Cardiac muscle cell (in vitro differentiated cells and primary cell): ENCODE results near the gene MTF1. TPM values are rescaled to one million over a fixed set of nuclear protein-coding genes. Genes with fewer than 3 reads are reported as not detected.

ENCODE experiments used
- DNase-seq, 2 donors: peaks; one replicate each; pipeline versions ENCODE4 v3.0.0 to v3.0.0-alpha.2; 2010 to 2017; ENCODE audit warnings: low read depth in 1 of 2, low spot score in 1 of 2
- H3K27ac ChIP-seq: fragments of 200-600 bp; sonication (generic); 2 replicates; pipeline ENCODE4 v1.5.1; 2016
- H3K27me3 ChIP-seq: fragments of 200-600 bp; sonication (generic); 2 replicates; pipeline ENCODE4 v1.6.0; 2016; ENCODE audit warnings: control low read depth
- H3K36me3 ChIP-seq: fragments of 200-600 bp; sonication (generic); 2 replicates; pipeline ENCODE4 v1.5.1; 2016; ENCODE audit warnings: control low read depth
- H3K4me1 ChIP-seq: fragments of 200-600 bp; sonication (generic); 2 replicates; pipeline ENCODE4 v1.8.1; 2017; ENCODE audit warnings: low read depth, mild to moderate bottlenecking, mixed run types
- H3K4me3 ChIP-seq: fragments of 200-600 bp; sonication (generic); 2 replicates; pipeline ENCODE4 v1.5.1; 2016; ENCODE audit warnings: mild to moderate bottlenecking
- H3K9me3 ChIP-seq: fragments of 200-600 bp; sonication (generic); 2 replicates; pipeline ENCODE4 v1.5.1; 2017; ENCODE audit warnings: low read depth, mild to moderate bottlenecking, control low read depth
- polyA plus RNA-seq: library from polyadenylated mRNA; unstranded; fragments of >200 nt; fragmentation: Nextera tagmentation; extraction: Ambion mirVana; gene quantifications from 2 replicates; pipeline ENCODE4 v1.2.1, GENCODE V29; 2016
- total RNA-seq: library from RNA; depleted of rRNA; stranded (reverse); fragments of >200 nt; gene quantifications from 2 replicates; pipeline ENCODE4 v1.2.3, GENCODE V29; 2016
- TF ChIP-seq, protein P1 (sequence below): IDR thresholded peaks from 2 replicates; pipeline ENCODE4 v1.5.1; 2012; ENCODE audit warnings: low read depth, mild to moderate bottlenecking, low read length

MTF1 gene
- total and polyA plus RNA-seq, 2 experiments from 2014 or later: 1.6 to 5.7 TPM

GRCh38 chr1:37828410-37829074 lies 30.9 kb downstream of the MTF1 start:
- no peak for DNase-seq
- no peak overlapping the region for H3K27ac ChIP-seq
- no peak overlapping the region for H3K4me3 ChIP-seq
- no peaks in the 10 kb centered on the region for H3K9me3 ChIP-seq
- no peaks in the 10 kb centered on the region for H3K27me3 ChIP-seq
- H3K4me1 ChIP-seq: no peaks in the 10 kb centered on the region
- H3K36me3 ChIP-seq: peaks cover 29% of the 10 kb centered on the region
- TF ChIP-seq, protein P1, sequence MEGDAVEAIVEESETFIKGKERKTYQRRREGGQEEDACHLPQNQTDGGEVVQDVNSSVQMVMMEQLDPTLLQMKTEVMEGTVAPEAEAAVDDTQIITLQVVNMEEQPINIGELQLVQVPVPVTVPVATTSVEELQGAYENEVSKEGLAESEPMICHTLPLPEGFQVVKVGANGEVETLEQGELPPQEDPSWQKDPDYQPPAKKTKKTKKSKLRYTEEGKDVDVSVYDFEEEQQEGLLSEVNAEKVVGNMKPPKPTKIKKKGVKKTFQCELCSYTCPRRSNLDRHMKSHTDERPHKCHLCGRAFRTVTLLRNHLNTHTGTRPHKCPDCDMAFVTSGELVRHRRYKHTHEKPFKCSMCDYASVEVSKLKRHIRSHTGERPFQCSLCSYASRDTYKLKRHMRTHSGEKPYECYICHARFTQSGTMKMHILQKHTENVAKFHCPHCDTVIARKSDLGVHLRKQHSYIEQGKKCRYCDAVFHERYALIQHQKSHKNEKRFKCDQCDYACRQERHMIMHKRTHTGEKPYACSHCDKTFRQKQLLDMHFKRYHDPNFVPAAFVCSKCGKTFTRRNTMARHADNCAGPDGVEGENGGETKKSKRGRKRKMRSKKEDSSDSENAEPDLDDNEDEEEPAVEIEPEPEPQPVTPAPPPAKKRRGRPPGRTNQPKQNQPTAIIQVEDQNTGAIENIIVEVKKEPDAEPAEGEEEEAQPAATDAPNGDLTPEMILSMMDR: no peak

DNA sequence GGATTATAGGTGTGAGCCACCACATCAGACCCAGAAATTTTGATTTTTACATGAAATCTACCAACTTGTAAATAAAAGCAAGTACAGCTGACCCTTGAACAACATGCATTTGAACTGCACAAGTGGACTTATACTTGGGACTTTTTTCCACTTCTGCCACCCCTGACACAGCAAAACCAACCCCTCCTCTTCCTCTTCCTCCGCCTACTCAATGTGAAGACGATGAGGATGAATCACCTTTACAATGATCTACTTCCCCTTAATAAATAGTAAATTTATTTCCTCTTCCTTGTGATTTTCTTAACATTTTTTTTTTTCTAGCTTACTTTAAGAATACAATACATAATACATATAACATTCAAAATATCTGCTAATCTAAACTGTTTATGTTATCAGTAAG lies 33.9 kb downstream of the MTF1 start:
- Histone ChIP-seq H3K36me3 (peaks cover 33% of the 10 kb centered on the region), H3K4me3 (no peak overlapping the region), H3K27me3 (no peaks in the 10 kb centered on the region), H3K27ac (no peak overlapping the region), H3K9me3 (no peaks in the 10 kb centered on the region), H3K4me1 (no peaks in the 10 kb centered on the region)
- TF ChIP-seq, protein P1: no peak
- no peak for DNase-seq

DNA sequence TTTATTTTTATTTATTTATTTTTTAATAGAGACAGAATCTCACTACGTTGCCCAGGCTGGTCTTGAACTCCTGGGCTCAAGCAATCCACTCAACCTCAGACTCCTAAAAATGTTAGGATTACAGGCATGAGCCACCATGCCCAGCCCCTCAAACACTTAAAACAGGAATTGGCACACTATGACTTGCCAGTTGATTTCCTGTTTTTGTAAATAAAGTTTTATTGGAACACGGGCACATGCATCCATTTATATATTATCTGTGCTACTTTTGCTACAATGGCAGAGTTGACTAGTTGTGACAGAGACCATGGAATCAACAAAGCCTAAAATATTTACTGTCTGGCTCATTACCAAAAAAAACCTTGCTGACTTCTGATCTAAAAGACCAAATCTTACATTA lies 35.4 kb downstream of the MTF1 start:
- TF ChIP-seq, protein P1: no peak
- Histone ChIP-seq H3K4me1 (no peaks in the 10 kb centered on the region), H3K27ac (no peak overlapping the region), H3K9me3 (no peaks in the 10 kb centered on the region), H3K36me3 (peaks cover 34% of the 10 kb centered on the region), H3K4me3 (no peak overlapping the region), H3K27me3 (no peaks in the 10 kb centered on the region)
- no peak for DNase-seq

DNA sequence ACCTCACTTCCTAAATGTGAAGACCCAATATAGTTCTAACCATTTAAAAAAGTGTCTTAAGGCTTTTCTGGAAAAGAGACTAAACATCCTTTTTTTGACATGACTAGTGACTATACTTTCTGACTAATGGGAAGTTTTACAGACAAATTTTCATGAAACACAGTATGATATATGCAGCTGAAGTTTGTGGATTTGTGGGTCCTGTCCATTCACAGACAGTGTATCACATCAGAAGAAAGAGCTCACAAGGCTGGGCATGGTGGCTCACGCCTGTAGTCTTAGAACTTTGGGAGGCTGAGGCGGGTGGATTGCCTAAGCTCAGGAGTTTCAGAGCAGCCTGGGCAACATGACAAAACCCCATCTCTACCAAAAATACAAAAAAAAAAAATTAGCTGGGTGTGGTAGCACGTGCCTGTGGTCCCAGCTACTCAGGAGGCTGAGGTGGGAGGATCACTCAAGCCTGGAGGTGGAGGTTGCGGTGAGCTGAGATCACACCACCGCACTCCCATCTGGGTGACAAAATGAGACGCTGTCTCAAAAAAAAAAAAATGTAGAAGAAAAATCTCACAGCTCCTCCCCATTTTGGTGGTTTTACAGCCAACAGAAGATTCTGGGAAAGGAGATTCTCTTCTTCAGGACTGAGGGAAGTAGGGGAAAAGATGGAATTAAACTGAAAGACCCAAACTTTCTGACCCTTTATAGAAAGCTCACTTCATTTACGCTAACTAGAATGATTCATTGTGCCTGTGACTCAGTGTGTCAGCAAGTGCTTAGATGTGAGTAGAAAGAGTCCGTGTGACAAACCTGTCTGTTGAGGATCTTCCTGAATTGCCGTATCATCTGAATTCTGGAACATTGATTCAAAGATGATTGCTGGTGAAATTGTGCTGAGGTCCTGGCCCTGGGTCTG lies 36.2 kb downstream of the MTF1 start:
- no peaks in the 10 kb centered on the region for H3K4me1 ChIP-seq
- H3K9me3 ChIP-seq: no peaks in the 10 kb centered on the region
- no peak for DNase-seq
- TF ChIP-seq, protein P1: no peak
- no peak overlapping the region for H3K4me3 ChIP-seq
- H3K36me3 ChIP-seq: peaks cover 32% of the 10 kb centered on the region
- no peaks in the 10 kb centered on the region for H3K27me3 ChIP-seq
- H3K27ac ChIP-seq: no peak overlapping the region

DNA sequence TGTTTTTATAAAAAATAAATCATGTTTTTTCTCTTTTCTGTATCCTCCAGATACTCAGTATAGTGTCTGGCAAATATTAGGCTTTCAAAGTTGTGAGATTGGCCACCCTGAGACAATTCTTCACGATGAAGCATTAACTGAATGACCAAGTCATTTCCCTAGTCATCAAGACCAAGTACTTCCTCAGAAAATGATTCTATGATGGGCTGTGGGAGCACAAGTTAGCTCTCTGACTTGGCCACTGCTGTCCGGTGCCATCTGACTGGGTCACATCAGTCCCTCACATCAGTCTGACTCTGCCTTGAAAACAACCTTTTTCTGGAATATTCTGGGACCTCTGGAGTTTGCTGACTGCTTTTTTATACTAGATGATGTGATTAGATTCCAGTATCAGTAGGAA lies 37.9 kb downstream of the MTF1 start:
- Histone ChIP-seq H3K4me3 (no peak overlapping the region), H3K9me3 (no peaks in the 10 kb centered on the region), H3K27ac (no peak overlapping the region), H3K36me3 (peaks cover 37% of the 10 kb centered on the region), H3K4me1 (no peaks in the 10 kb centered on the region), H3K27me3 (no peaks in the 10 kb centered on the region)
- TF ChIP-seq, protein P1: no peak
- no peak for DNase-seq
